RPMI7951 (cell line): Measurements from ENCODE around the gene MAP4K1. TPM values are rescaled to one million over a fixed set of nuclear protein-coding genes. Genes with fewer than 3 reads are reported as not detected.
A peak's percentile ranks its signal among the peaks of the same experiment; 100 is the strongest.

ENCODE experiments used
- DNase-seq: peaks from one replicate; pipeline ENCODE4 v3.0.0-alpha.2; 2012; ENCODE audit warnings: low read depth
- total RNA-seq: library from RNA; depleted of rRNA; stranded (reverse); fragments of >200 nt; shearing (Covaris generic); gene quantifications from 2 replicates; pipeline ENCODE4 v1.2.3, GENCODE V29; 2014; rRNA removed

Gene MAP4K1
- total RNA-seq, 1 experiment from 2014 or later = not detected

DNA sequence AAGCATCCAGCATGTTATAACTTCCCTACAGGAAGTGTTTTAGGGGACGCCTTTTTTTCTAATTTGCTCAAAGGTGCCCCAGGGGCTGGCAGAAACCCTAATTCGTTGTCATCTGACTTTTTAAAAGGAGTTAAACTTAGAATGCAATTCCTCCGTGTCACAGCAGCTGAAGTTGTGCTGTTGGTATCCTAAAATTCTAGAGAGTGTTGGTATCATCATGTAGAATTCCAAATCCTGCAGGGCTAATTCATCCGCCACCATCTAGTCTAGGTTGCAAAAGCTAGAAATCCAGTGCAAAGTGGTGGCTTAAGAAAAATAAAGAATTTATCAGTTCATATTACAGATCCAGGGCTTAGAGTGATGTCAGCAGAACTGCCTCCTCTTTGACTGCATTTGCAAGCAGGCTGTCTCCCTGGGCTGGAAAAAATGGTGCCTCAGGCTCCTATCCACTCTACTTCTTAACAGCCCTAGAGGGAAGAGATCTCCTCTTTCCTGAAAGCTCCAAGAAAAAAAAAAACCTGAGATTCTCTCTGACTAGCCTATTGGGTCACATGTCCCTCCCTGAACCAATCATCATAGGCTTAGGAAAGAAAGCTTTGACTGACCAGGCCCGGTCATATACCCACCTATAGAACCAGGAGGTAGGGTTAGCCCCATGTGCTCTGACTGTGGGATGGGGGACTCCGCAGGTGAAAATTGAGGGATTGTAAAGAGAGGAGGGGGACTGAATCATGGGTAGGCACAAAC lies 73.0 kb downstream of the MAP4K1 start:
- peak; percentile 69 for DNase-seq

GRCh38 chr19:38543807-38544568 lies 73.8 kb downstream of the MAP4K1 start:
- DNase-seq = peak; percentile 99

- no peak for DNase-seq
Observed at GRCh38 chr19:38543286-38543806, 74.4 kb downstream of the MAP4K1 start.

DNA sequence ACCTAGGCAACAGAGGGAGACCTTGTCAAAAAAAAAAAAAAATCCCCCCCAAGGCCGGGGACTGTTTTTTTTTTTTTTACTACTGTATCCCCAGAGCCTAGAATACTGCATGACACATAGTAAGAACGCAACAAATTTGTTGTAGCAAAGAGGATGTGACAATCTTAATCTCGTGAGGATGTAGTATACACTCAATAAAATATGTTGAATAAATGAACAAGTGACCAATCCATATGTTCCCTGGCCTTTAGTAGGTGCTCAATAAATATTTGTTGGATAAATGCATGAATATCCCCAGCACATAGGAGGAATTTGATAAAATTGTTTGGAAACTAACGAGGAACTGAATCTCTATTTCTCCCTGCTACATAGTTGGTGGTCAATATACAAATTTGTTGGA lies 75.7 kb downstream of the MAP4K1 start:
- DNase-seq = no peak

GRCh38 chr19:38539751-38540150 lies 78.0 kb downstream of the MAP4K1 start:
- DNase-seq = no peak

DNA sequence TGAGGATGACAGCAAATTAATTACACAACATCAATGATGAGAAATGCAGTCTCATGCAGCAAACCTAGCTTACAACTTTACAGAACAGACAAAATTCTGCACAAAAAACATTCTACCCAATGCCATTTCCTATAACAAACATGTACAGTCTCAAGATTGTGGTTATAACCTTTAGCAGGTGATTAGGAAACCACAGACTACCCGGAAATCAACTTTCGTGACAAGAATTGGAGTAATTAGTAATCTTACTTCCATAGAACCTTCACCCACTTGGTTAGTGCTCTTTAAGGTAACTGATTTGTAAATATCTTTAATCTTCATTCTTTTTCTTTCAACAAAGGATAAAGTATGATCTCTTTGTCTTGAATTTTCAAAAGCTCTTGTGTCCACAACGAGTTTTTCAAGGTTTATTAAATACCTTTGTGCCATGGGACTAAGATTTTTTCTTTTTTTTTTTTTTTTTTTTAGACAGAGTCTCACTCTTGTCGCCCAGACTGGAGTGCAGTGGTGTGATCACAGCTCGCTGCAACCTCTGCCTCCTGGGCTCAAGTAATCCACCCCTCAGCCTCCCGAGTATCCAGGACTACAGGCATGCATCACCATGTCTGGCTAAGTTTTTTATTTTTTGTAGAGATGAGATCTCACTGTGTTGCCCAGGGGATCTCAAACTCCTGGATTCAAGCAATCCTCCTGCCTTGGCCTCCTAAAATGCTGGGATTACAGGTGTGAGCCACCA lies 78.8 kb downstream of the MAP4K1 start:
- DNase-seq = no peak

GRCh38 chr19:38538386-38538785 lies 79.4 kb downstream of the MAP4K1 start:
- DNase-seq = no peak

Other genes with a start within 250 kb of the MAP4K1 start
- gene PSMD8, start 243.4 kb downstream of the MAP4K1 start, total RNA-seq = 478 and 533 TPM in 2 replicates
- 0.36 TPM in 1 of 2 replicates, not detected in the other for gene GGN, start 229.9 kb downstream of the MAP4K1 start, total RNA-seq
- gene SPRED3, start 229.3 kb downstream of the MAP4K1 start, total RNA-seq = 0.72 and 0.78 TPM in 2 replicates
- gene FAM98C, start 214.9 kb downstream of the MAP4K1 start, total RNA-seq = 8.7 and 14.6 TPM in 2 replicates
- gene RASGRP4, start 191.7 kb downstream of the MAP4K1 start, total RNA-seq = not detected in 2 replicates
- gene RYR1, start 184.3 kb downstream of the MAP4K1 start, total RNA-seq = under 0.01 TPM in 1 of 2 replicates, not detected in the other
- gene EIF3K, start 1.2 kb upstream of the MAP4K1 start, total RNA-seq = 689 and 728 TPM in 2 replicates
- gene ACTN4, start 29.7 kb upstream of the MAP4K1 start, total RNA-seq = 306 and 358 TPM in 2 replicates
- gene CAPN12, start 126.5 kb upstream of the MAP4K1 start, total RNA-seq = not detected in 2 replicates
- gene LGALS7, start 155.6 kb upstream of the MAP4K1 start, total RNA-seq = not detected in 2 replicates
- gene LGALS7B, start 171.2 kb upstream of the MAP4K1 start, total RNA-seq = not detected in 2 replicates
- not detected in 2 replicates for gene LGALS4, start 195.0 kb upstream of the MAP4K1 start, total RNA-seq
- gene ECH1, start 213.8 kb upstream of the MAP4K1 start, total RNA-seq = 34.5 and 40.8 TPM in 2 replicates
- 229 and 286 TPM in 2 replicates for gene HNRNPL, start 232.0 kb upstream of the MAP4K1 start, total RNA-seq